CD4-positive, CD25-positive, alpha-beta regulatory T cell (primary cell): ENCODE data around the gene SSPN. TPM values are rescaled to one million over a fixed set of nuclear protein-coding genes. Genes with fewer than 3 reads are reported as not detected.
A peak's percentile ranks its signal among the peaks of the same experiment; 100 is the strongest.

Experiments
- ATAC-seq, 2 donors: fragments of 150-1000 bp; cut with Tn5 transposase; one replicate each; pipeline ENCODE4 v1.10.0; 2021; ENCODE audit warnings: low read depth in 2 of 2, moderate number of reproducible peaks in 2 of 2, moderate library complexity in 1 of 2
- DNase-seq, 3 donors: peaks; one replicate each; pipeline versions ENCODE4 v3.0.0 to v3.0.0-alpha.2; 2012 to 2022; ENCODE audit warnings: mixed read lengths in 1 of 3
- H3K27ac ChIP-seq: one replicate; pipeline ENCODE4 v1.7.0; 2013; ENCODE audit warnings: mild to moderate bottlenecking, low read length; ENCODE audit not compliant: insufficient read depth, poor library complexity, severe bottlenecking
- H3K27me3 ChIP-seq: one replicate; pipeline ENCODE4 v1.7.0; 2013; ENCODE audit warnings: low read length; ENCODE audit not compliant: control insufficient read depth, insufficient read depth
- H3K36me3 ChIP-seq: one replicate; pipeline ENCODE4 v1.7.0; 2013; ENCODE audit warnings: mild to moderate bottlenecking, low read length, moderate library complexity; ENCODE audit not compliant: control insufficient read depth, insufficient read depth
- H3K4me1 ChIP-seq: 2 replicates; pipeline ENCODE4 v1.7.0; 2013; ENCODE audit warnings: mild to moderate bottlenecking, low read length; ENCODE audit not compliant: insufficient read depth, control insufficient read depth, poor library complexity, severe bottlenecking
- H3K4me3 ChIP-seq: one replicate; pipeline ENCODE4 v1.7.0; 2013; ENCODE audit warnings: low read depth, mild to moderate bottlenecking, low read length, moderate library complexity
- H3K9me3 ChIP-seq, 2 experiments: 1 replicate in 1 of 2; 2 replicates in 1 of 2; pipeline ENCODE4 v1.7.0; 2013; ENCODE audit warnings: low read length in 2 of 2, mild to moderate bottlenecking in 1 of 2, moderate library complexity in 1 of 2; ENCODE audit not compliant: control insufficient read depth in 2 of 2
- H3K27ac Mint-ChIP-seq, 3 donors: one replicate each; pipeline ENCODE4 v1.8.0; 2020 to 2022; ENCODE audit warnings: mild to moderate bottlenecking in 3 of 3, mixed read lengths in 3 of 3, moderate library complexity in 2 of 3
- H3K27me3 Mint-ChIP-seq: one replicate; pipeline ENCODE4 v1.8.0; 2022; ENCODE audit warnings: mild to moderate bottlenecking, mixed read lengths
- H3K36me3 Mint-ChIP-seq: one replicate; pipeline ENCODE4 v1.8.0; 2020; ENCODE audit warnings: mixed read lengths
- H3K4me1 Mint-ChIP-seq, 4 donors: one replicate each; pipeline ENCODE4 v1.8.0; 2020 to 2022; ENCODE audit warnings: mixed read lengths in 4 of 4, mild to moderate bottlenecking in 1 of 4
- H3K4me3 Mint-ChIP-seq, 4 donors: one replicate each; pipeline ENCODE4 v1.8.0; 2020 to 2022; ENCODE audit warnings: mild to moderate bottlenecking in 4 of 4, mixed read lengths in 4 of 4, moderate library complexity in 3 of 4
- H3K9me3 Mint-ChIP-seq, 7 donors: one replicate each; pipeline ENCODE4 v1.8.0; 2020 to 2022; ENCODE audit warnings: mixed read lengths in 7 of 7, mild to moderate bottlenecking in 3 of 7, moderate library complexity in 2 of 7
- polyA plus RNA-seq, 4 donors: library from polyadenylated mRNA; unstranded; fragments of 300-500 nt; fragmentation: Illumina TruSeq; gene quantifications; one replicate each; pipeline ENCODE4 v1.2.3, GENCODE V29; 2021
- total RNA-seq: library from RNA; stranded (reverse); gene quantifications from one replicate; pipeline ENCODE4 v1.2.3, GENCODE V29; 2022

Gene SSPN
- total and polyA plus RNA-seq, 5 donors from 2014 or later: not detected

DNA sequence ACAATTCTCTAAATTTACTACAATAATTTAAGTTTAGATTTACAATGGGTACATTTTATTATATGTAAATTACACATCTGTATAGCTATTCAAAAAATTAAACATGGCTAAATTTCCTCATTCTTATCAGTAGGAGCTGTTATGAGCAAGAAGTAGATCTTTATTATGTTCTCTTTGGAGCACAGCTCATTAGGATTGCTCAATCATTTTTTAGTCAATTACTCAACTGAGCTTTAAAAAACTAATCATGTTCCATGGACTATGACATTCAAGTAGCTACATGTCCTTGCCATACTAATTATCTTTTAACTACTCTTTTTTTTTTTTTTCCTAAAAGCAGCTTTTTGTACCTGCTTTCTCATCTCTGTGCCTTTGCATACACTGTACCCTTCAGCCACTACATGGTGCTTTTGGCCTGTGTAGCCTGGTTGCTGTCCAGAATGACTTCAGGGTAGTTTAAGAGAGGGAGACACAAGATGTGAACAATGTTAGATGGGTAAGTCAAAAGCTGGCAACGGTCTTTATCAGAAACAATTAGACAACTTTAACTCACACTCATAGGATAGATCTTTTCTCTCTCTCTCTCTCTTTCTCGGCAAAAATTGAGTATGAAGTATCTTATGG lies 69.0 kb downstream of the SSPN start:
- Histone ChIP-seq H3K4me1 (no peaks in the 10 kb centered on the region), H3K4me3 (no peak overlapping the region), H3K27ac (no peak overlapping the region), H3K27me3 (peaks cover 2% of the 10 kb centered on the region), H3K9me3 (no peaks in the 10 kb centered on the region), H3K36me3 (no peaks in the 10 kb centered on the region)
- DNase-seq (no peak), ATAC-seq (no peak)
- H3K4me1 Mint-ChIP-seq: no peaks in the 10 kb centered on the region
- H3K9me3 Mint-ChIP-seq: peaks cover 0 to 3% (median 0%) of the 10 kb centered on the region in 7 donors
- no peak overlapping the region for H3K27ac Mint-ChIP-seq
- no peak overlapping the region for H3K4me3 Mint-ChIP-seq
- H3K27me3 Mint-ChIP-seq: peaks cover 5% of the 10 kb centered on the region
- no peaks in the 10 kb centered on the region for H3K36me3 Mint-ChIP-seq

DNA sequence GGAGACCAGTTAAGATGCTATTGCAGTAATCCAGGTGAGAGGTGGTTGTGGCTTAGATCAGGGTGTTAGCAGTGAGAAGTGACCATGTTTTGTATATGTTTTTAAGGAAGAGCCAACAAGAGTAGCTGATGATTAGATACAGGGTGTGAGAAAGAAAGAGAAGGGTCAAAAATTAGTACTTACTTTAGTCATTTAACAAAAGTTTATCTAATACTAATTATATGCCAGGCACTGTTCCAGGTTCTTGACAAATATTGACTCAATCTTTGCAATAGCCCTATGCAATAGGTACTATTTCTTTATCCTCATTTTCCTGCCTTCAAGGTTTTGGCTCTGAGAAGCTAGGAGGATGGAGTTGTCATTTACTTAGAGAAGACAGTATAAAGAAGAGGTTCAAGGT lies 70.2 kb downstream of the SSPN start:
- Mint-ChIP-seq H3K4me3 (no peak overlapping the region), H3K27me3 (peaks cover 5% of the 10 kb centered on the region), H3K4me1 (no peaks in the 10 kb centered on the region), H3K27ac (no peak overlapping the region), H3K36me3 (no peaks in the 10 kb centered on the region), H3K9me3 (peaks cover 0 to 3% (median 0%) of the 10 kb centered on the region in 7 donors)
- Histone ChIP-seq H3K36me3 (no peaks in the 10 kb centered on the region), H3K9me3 (no peaks in the 10 kb centered on the region), H3K27me3 (peaks cover 2% of the 10 kb centered on the region), H3K4me1 (no peaks in the 10 kb centered on the region), H3K27ac (no peak overlapping the region), H3K4me3 (no peak overlapping the region)
- DNase-seq (no peak), ATAC-seq (no peak)

DNA sequence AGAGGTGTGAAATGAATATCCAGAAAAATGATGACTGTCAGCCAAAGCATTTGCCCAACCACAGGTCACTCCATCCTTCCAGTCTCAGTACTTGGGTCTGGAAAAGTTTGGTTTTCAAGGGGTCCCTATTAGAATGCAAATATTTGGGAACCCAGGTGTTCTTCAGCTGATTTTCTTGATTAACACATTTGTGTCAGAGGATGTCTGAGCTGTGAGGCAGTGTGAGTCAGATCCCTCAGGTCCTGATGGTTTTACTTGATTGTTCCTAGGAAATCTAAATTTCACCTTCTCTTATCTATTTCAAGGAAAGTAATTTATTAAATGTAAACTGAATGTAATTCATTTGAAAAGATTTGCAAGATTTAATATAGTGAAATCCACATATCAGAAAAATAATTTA lies 71.5 kb downstream of the SSPN start:
- peaks cover 2% of the 10 kb centered on the region for H3K27me3 ChIP-seq
- Mint-ChIP-seq H3K9me3 (peaks cover 0 to 3% (median 0%) of the 10 kb centered on the region in 7 donors), H3K27me3 (no peaks in the 10 kb centered on the region), H3K27ac (no peak overlapping the region), H3K4me3 (no peak overlapping the region), H3K4me1 (peaks cover 0 to 3% (median 1%) of the 10 kb centered on the region in 4 donors), H3K36me3 (no peaks in the 10 kb centered on the region)
- no peak overlapping the region for H3K4me3 ChIP-seq
- no peaks in the 10 kb centered on the region for H3K9me3 ChIP-seq
- no peaks in the 10 kb centered on the region for H3K36me3 ChIP-seq
- H3K4me1 ChIP-seq: no peaks in the 10 kb centered on the region
- no peak for DNase-seq
- no peak for ATAC-seq
- H3K27ac ChIP-seq: no peak overlapping the region

DNA sequence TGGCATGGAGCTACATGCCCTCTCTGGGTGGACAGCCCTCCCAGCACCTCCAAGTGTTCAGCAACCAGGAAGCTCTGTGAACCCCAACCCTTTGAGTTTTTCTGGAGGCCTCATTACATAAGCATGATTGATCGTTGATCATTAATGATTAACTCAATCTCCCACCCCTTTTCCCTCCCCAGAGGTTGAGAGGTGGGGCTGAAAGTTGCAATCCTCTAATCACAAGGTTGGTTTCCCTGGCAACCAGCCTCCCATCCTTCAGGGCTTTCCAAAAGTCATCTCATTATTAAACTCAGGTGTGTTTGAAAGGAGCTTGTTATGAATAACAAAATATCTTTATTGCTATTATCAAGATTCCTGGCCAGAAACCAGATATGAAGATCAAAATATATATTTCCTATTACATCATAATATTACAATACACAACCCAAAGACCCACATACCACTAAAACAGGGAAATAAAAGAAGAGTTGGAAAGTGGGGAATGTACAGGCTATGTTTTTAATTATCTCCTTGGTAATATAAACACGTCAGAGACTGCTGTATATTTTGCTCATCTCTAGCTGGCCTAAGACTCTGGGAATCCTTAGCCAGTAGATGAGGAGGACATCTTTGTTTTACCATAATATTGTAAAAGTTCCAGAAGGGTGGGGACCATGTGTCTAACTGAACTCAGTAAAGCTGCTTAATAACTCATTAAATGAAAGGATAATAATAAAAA lies 73.6 kb downstream of the SSPN start:
- DNase-seq (no peak), ATAC-seq (no peak)
- Mint-ChIP-seq H3K36me3 (no peaks in the 10 kb centered on the region), H3K4me1 (peaks cover 0 to 7% (median 2%) of the 10 kb centered on the region in 4 donors), H3K27me3 (no peaks in the 10 kb centered on the region), H3K4me3 (no peak overlapping the region), H3K27ac (no peak overlapping the region), H3K9me3 (no peaks in the 10 kb centered on the region)
- Histone ChIP-seq H3K4me3 (no peak overlapping the region), H3K9me3 (no peaks in the 10 kb centered on the region), H3K27me3 (peaks cover 2% of the 10 kb centered on the region), H3K36me3 (no peaks in the 10 kb centered on the region), H3K4me1 (no peaks in the 10 kb centered on the region), H3K27ac (no peak overlapping the region)

DNA sequence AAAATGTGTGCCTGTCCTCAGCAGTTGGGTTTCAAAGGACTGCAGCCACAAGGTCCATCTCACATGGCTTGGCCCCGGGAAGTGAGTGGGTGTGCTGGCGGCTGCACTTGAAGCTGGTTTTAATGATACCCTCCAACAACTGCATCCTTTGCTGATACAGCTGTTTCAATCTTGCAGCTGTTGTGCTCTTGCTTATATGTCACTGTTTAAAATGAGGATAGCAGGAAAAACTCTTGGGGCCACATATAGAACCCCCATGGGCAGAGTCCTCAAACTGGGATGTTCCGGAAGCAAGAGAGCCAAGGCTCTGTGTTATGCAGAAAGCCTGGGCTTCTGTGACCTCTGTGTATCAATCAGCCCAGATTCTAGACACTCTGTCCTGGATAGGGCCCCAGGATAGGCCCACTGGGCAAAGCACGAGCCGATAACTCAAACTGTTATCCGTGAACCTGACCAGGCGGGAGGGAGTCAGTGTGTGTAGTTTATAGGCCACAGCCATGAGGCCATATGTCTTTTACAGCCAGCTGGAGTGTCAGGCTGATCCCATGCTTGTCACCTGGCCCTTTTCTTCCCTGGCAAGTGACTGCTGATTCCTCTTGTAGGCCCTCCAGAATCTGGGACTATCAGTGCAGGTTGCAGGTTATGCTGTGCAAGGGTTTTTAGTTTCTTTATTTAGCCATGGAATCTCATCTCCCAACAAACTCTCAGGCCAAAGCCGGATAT lies 74.3 kb downstream of the SSPN start:
- no peaks in the 10 kb centered on the region for H3K36me3 Mint-ChIP-seq
- H3K4me3 Mint-ChIP-seq: no peak overlapping the region
- DNase-seq (no peak), ATAC-seq (no peak)
- H3K27me3 Mint-ChIP-seq: no peaks in the 10 kb centered on the region
- H3K9me3 ChIP-seq: no peaks in the 10 kb centered on the region
- H3K27me3 ChIP-seq: peaks cover 2% of the 10 kb centered on the region
- H3K4me1 Mint-ChIP-seq: peaks cover 0 to 12% (median 7%) of the 10 kb centered on the region in 4 donors
- H3K36me3 ChIP-seq: no peaks in the 10 kb centered on the region
- H3K27ac ChIP-seq: no peak overlapping the region
- H3K4me1 ChIP-seq: peaks cover 5% of the 10 kb centered on the region
- H3K4me3 ChIP-seq: no peak overlapping the region
- H3K27ac Mint-ChIP-seq: no peak overlapping the region
- H3K9me3 Mint-ChIP-seq: no peaks in the 10 kb centered on the region

DNA sequence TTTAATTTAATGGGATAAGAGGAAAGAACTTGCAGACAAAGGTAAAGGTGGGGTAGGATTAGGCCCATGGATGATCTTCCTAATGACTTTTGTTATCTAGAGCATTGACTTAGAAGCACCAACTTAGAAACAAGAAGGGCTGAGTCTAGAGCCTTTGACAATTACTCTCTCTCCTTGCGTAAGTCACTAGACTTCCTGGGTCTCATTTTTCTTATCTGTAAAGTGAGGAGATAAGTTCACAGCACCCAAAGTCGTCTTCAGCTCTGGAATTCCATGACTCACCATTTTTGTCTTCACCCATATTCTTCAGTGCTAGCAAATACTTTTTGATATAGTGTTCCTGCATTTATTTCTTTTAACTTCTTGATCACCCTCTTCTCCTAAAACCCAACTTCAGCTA lies 75.7 kb downstream of the SSPN start:
- H3K36me3 Mint-ChIP-seq: no peaks in the 10 kb centered on the region
- H3K27ac ChIP-seq: no peak overlapping the region
- no peak overlapping the region for H3K4me3 ChIP-seq
- peaks cover 8% of the 10 kb centered on the region for H3K4me1 ChIP-seq
- no peaks in the 10 kb centered on the region for H3K36me3 ChIP-seq
- H3K4me1 Mint-ChIP-seq: peaks cover 0 to 17% (median 9%) of the 10 kb centered on the region in 4 donors
- no peaks in the 10 kb centered on the region for H3K27me3 Mint-ChIP-seq
- no peaks in the 10 kb centered on the region for H3K9me3 ChIP-seq
- H3K4me3 Mint-ChIP-seq: no peak overlapping the region
- no peak for ATAC-seq
- peaks cover 2% of the 10 kb centered on the region for H3K27me3 ChIP-seq
- no peaks in the 10 kb centered on the region for H3K9me3 Mint-ChIP-seq
- peak overlapping the region in 1 of 3 donors; percentile 50 for H3K27ac Mint-ChIP-seq
- DNase-seq: no peak

DNA sequence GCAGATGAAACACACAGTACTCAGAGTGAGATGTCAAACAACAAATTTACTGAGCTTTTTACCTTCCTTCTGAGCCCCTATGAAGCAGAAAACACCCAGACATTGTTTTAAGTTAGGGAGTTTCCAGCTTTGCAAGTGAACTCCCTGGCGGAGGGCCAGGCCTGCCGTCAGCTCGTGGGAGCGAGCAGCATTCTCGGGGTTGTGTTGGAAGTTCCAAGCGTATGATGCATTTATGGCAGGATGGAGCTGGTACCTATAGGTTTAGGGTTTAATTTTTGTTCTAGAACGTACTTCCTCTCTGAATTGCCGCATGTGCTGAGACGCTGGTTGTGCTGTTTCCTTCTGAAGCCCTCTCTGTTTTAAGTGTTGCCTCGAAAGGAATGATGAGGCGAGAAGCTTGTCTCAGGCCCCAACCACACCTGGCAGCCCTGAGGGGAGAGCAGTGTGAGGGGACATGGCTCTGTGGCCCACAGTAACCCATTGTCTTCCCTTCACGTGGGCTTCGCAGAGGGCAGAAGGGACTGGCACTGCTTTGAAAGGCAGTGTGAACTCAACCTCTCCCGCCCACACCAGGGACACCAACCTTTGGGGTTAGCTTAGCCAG lies 76.6 kb downstream of the SSPN start:
- no peaks in the 10 kb centered on the region for H3K27me3 Mint-ChIP-seq
- no peaks in the 10 kb centered on the region for H3K36me3 Mint-ChIP-seq
- Histone ChIP-seq H3K9me3 (no peaks in the 10 kb centered on the region), H3K4me1 (peaks cover 8% of the 10 kb centered on the region), H3K4me3 (no peak overlapping the region), H3K36me3 (no peaks in the 10 kb centered on the region), H3K27ac (no peak overlapping the region), H3K27me3 (no peaks in the 10 kb centered on the region)
- peak in 1 of 3 donors; percentile 0 for DNase-seq
- no peak overlapping the region for H3K4me3 Mint-ChIP-seq
- no peak for ATAC-seq
- no peak overlapping the region for H3K27ac Mint-ChIP-seq
- no peaks in the 10 kb centered on the region for H3K9me3 Mint-ChIP-seq
- H3K4me1 Mint-ChIP-seq: peaks cover 0 to 17% (median 9%) of the 10 kb centered on the region in 4 donors
